ENCODE data around the gene CNST. TPM values are rescaled to one million over a fixed set of nuclear protein-coding genes. Genes with fewer than 3 reads are reported as not detected.

CNST gene
- total and polyA plus RNA-seq, 2 of the 13 experiments (the other 11 are each of a cell fraction or from before 2014, with no cell fraction given), result 6.3 to 12.4 TPM

DNA sequence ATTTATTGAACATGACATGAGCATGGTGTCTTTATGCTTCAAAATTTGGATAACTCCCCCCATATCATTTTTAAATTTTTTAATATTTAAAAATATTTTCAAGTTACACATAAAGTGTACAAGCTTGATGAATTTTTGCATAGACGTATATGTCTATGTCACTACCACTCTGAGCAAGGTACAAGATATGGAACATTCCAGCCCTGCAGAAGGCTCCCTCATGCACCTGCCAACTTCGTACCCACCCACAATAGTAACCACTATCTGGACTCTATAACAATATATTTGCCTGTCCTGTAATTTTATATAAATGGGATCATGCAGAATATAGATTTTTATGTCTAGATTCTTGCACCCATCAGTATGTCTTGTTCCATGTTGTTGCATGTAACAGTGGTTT lies 74.5 kb downstream of the CNST start:
- no peak overlapping the region for H3K27ac ChIP-seq (ENCODE audit: extremely low read length, insufficient read depth, low read length)
- no peak overlapping the region for H3K9ac ChIP-seq (ENCODE audit: insufficient read depth, low read depth, low read length)
- 98% methylated on average over 2 of the region's 2 CpGs for WGBS (ENCODE audit: low lambda C conversion rate)
- DNase-seq (ENCODE audit: low spot score) (no peak), ATAC-seq (no peak), FAIRE-seq (no peak)
- CTCF ChIA-PET (ENCODE audit: low intra/inter-chr PET ratio, low total read pairs), result no interaction called here
- H3K4me2 ChIP-seq (ENCODE audit: low read depth, low read length), result no peak overlapping the region
- H3K36me3 ChIP-seq (replicated peaks in 1 of 2; ENCODE audit: control insufficient read depth in 1 of 2, insufficient read depth in 2 of 2, low read length in 2 of 2), result peaks cover 9 to 34% of the 10 kb centered on the region in 2 experiments; a peak in 4 of 5 replicates
- in situ Hi-C loops (cut with HindIII; ENCODE audit: extremely low pct_ligation_motif_present, low pct_unique_long_range_greater_than_20kb), result no loop called here
- BruUV-seq (replicated peaks), result no TSS peak
- intact Hi-C loops (cut with micrococcal nuclease; ENCODE audit: unreplicated experiment), result no loop called here
- no peaks in the 10 kb centered on the region for H4K20me1 ChIP-seq (ENCODE audit: insufficient read depth, low read length)
- no peak overlapping the region for H2AFZ ChIP-seq (ENCODE audit: low read length)
- no peaks in the 10 kb centered on the region for H3K4me1 ChIP-seq (ENCODE audit: insufficient read depth, low read length)
- H3K4me3 ChIP-seq (replicated peaks in 1 of 3; ENCODE audit: insufficient read depth in 1 of 3, low read depth in 2 of 3, low read length in 3 of 3), result no peak overlapping the region
- H3K79me2 ChIP-seq (ENCODE audit: insufficient read depth, low read length), result no peaks in the 10 kb centered on the region
- POLR2A ChIA-PET, result no interaction called here
- H3K27me3 ChIP-seq (ENCODE audit: control insufficient read depth in 1 of 2, insufficient read depth in 2 of 2, low read length in 2 of 2), result no peaks in the 10 kb centered on the region
- H3K9me3 ChIP-seq (ENCODE audit: low read length), result no peaks in the 10 kb centered on the region
- no peak for TF ChIP-seq ELF1 (CRISPR knock-in tag; IDR thresholded peaks at IDR 0.05)
- TF ChIP-seq, protein P1, sequence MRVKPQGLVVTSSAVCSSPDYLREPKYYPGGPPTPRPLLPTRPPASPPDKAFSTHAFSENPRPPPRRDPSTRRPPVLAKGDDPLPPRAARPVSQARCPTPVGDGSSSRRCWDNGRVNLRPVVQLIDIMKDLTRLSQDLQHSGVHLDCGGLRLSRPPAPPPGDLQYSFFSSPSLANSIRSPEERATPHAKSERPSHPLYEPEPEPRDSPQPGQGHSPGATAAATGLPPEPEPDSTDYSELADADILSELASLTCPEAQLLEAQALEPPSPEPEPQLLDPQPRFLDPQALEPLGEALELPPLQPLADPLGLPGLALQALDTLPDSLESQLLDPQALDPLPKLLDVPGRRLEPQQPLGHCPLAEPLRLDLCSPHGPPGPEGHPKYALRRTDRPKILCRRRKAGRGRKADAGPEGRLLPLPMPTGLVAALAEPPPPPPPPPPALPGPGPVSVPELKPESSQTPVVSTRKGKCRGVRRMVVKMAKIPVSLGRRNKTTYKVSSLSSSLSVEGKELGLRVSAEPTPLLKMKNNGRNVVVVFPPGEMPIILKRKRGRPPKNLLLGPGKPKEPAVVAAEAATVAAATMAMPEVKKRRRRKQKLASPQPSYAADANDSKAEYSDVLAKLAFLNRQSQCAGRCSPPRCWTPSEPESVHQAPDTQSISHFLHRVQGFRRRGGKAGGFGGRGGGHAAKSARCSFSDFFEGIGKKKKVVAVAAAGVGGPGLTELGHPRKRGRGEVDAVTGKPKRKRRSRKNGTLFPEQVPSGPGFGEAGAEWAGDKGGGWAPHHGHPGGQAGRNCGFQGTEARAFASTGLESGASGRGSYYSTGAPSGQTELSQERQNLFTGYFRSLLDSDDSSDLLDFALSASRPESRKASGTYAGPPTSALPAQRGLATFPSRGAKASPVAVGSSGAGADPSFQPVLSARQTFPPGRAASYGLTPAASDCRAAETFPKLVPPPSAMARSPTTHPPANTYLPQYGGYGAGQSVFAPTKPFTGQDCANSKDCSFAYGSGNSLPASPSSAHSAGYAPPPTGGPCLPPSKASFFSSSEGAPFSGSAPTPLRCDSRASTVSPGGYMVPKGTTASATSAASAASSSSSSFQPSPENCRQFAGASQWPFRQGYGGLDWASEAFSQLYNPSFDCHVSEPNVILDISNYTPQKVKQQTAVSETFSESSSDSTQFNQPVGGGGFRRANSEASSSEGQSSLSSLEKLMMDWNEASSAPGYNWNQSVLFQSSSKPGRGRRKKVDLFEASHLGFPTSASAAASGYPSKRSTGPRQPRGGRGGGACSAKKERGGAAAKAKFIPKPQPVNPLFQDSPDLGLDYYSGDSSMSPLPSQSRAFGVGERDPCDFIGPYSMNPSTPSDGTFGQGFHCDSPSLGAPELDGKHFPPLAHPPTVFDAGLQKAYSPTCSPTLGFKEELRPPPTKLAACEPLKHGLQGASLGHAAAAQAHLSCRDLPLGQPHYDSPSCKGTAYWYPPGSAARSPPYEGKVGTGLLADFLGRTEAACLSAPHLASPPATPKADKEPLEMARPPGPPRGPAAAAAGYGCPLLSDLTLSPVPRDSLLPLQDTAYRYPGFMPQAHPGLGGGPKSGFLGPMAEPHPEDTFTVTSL (CRISPR knock-in tag; IDR thresholded peaks at IDR 0.05; ENCODE audit: borderline replicate concordance), result no peak
- no peak for TF ChIP-seq SRSF9 (IDR thresholded peaks at IDR 0.05; ENCODE audit: borderline replicate concordance, insufficient read depth, low read depth, low read length, poor library complexity, severe bottlenecking)
- no peak for TF ChIP-seq ZNF10 (CRISPR knock-in tag; IDR thresholded peaks at IDR 0.05; ENCODE audit: borderline replicate concordance, low read depth)
- no peak for TF ChIP-seq ZBTB20 (CRISPR knock-in tag; IDR thresholded peaks at IDR 0.05; ENCODE audit: borderline replicate concordance, low read depth)
- TF ChIP-seq, protein P2, sequence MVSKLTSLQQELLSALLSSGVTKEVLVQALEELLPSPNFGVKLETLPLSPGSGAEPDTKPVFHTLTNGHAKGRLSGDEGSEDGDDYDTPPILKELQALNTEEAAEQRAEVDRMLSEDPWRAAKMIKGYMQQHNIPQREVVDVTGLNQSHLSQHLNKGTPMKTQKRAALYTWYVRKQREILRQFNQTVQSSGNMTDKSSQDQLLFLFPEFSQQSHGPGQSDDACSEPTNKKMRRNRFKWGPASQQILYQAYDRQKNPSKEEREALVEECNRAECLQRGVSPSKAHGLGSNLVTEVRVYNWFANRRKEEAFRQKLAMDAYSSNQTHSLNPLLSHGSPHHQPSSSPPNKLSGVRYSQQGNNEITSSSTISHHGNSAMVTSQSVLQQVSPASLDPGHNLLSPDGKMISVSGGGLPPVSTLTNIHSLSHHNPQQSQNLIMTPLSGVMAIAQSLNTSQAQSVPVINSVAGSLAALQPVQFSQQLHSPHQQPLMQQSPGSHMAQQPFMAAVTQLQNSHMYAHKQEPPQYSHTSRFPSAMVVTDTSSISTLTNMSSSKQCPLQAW (CRISPR knock-in tag; IDR thresholded peaks at IDR 0.05), result no peak
- no peak for TF ChIP-seq GLI4 (CRISPR knock-in tag; IDR thresholded peaks at IDR 0.05; ENCODE audit: borderline replicate concordance)
- TF ChIP-seq ZMYM4 (CRISPR knock-in tag; IDR thresholded peaks at IDR 0.05), result no peak
- no peak for TF ChIP-seq ZNF354B (CRISPR knock-in tag; IDR thresholded peaks at IDR 0.05)
- no peak for TF ChIP-seq E2F1 (CRISPR knock-in tag; IDR thresholded peaks at IDR 0.05)
- TF ChIP-seq ZBTB25 (CRISPR knock-in tag; IDR thresholded peaks at IDR 0.05), result no peak
- TF ChIP-seq ZNF337 (CRISPR knock-in tag; IDR thresholded peaks at IDR 0.05; ENCODE audit: borderline replicate concordance, low read depth), result no peak
- no peak for TF ChIP-seq HES4 (CRISPR knock-in tag; IDR thresholded peaks at IDR 0.05; ENCODE audit: borderline replicate concordance)
- TF ChIP-seq CBX2 (IDR thresholded peaks at IDR 0.05; ENCODE audit: low read depth, low read length), result no peak
- no peak for TF ChIP-seq CBX2 (CRISPR knock-in tag; IDR thresholded peaks at IDR 0.05; ENCODE audit: low read depth)

Measured in HepG2 (cell line).